Ovary (tissue), 9 donors: ENCODE measurements around the gene KCTD13. TPM values are rescaled to one million over a fixed set of nuclear protein-coding genes. Genes with fewer than 3 reads are reported as not detected.

Experiments
- DNase-seq, 5 donors: peaks; one replicate each; pipeline ENCODE4 v3.0.0-alpha.2; 2019 to 2020
- H3K27ac ChIP-seq, 2 donors: fragments of 200-600 bp; one replicate each; pipeline versions ENCODE4 v1.5.1 to v1.8.0; 2019 to 2022
- H3K27me3 ChIP-seq: fragments of 200-600 bp; one replicate; pipeline ENCODE4 v1.8.0; 2022
- H3K36me3 ChIP-seq: fragments of 200-600 bp; sonication (generic); one replicate; pipeline ENCODE4 v1.5.1; 2019
- H3K4me1 ChIP-seq: one replicate; pipeline ENCODE4 v1.8.1; 2013; ENCODE audit warnings: mild to moderate bottlenecking, moderate library complexity; ENCODE audit not compliant: insufficient read depth
- H3K4me3 ChIP-seq: fragments of 200-600 bp; sonication (generic); one replicate; pipeline ENCODE4 v1.5.1; 2017
- H3K9me3 ChIP-seq, 2 donors: fragments of 200-600 bp in 1 of 2; sonication (generic) in 1 of 2; one replicate each; pipeline versions ENCODE4 v1.5.1 to v1.8.1; 2013 to 2019; ENCODE audit warnings: mild to moderate bottlenecking in 1 of 2, moderate library complexity in 1 of 2
- CTCF ChIP-seq, 3 donors: fragments of 450-650 bp in 2 of 3; fragments of 200-600 bp in 1 of 3; IDR thresholded peaks; one replicate each; pipeline versions ENCODE4 v1.5.1 to v1.8.0; 2016 to 2022; ENCODE audit warnings: antibody characterized with exemption in 3 of 3, mild to moderate bottlenecking in 1 of 3
- EP300 ChIP-seq: sonication (generic); formaldehyde crosslinking; IDR thresholded peaks from one replicate; pipeline ENCODE4 v1.6.1; 2017; ENCODE audit warnings: antibody characterized with exemption
- POLR2A ChIP-seq: fragments of 450-650 bp; IDR thresholded peaks from one replicate; pipeline ENCODE4 v1.6.1; 2017; ENCODE audit warnings: antibody characterized with exemption, mild to moderate bottlenecking, moderate library complexity
- WGBS, 3 donors: extraction: QIAGEN DNeasy Blood & Tissue Kit in 1 of 3; methylation state at CpG; one replicate each; pipeline versions ENCODE4 v1.1.5 to v1.1.7; 2013 to 2017; 5-methylcytosine and 5-hydroxymethylcytosine counted together
- intact Hi-C, 4 donors: fragments of 100-400 bp; cut with DNase I; formaldehyde crosslinking; loops; one replicate each; pipeline versions ENCODE4 v1.11.0 to v1.15.1; 2022 to 2023
- polyA plus RNA-seq, 2 donors: library from polyadenylated mRNA; stranded (reverse); fragments of 200-250 nt in 1 of 2; fragments of 350-450 nt in 1 of 2; fragmentation: Illumina TruSeq in 1 of 2; extraction: RNeasy Lipid Tissue Mini Kit (QIAGEN cat#74804) in 1 of 2; gene quantifications; one replicate each; pipeline ENCODE4 v1.2.3, GENCODE V29; 2013 to 2014
- total RNA-seq, 7 donors: library from RNA; depleted of rRNA in 2 of 7; stranded (reverse); fragments of >200 nt in 2 of 7; fragmentation: NEBNext Ultra II Directional in 3 of 7; extraction: Animal tissue kit (Norgen Biotek cat#: 25700) in 3 of 7; gene quantifications; one replicate each; pipeline versions ENCODE4 v1.1.0 to v1.2.4, GENCODE V29; 2016 to 2023
- donor health status: DM: no; HTN: no; CAD: no; lungs with moderate emphysema.
- donor health status: DM: no; HTN: no; CAD: no.
- donor health status: Bipolar disorder and iron deficiency.
- donor health status: DM: yes; HTN: yes; CAD: no.
- donor health status: DM: no; HTN: no; CAD: no.
- donor health status: DM: yes; HTN: yes; CAD: no.

KCTD13 gene
- total and polyA plus RNA-seq, 9 donors, result 7.0 to 36.8 (median 23.3) TPM

- Histone ChIP-seq H3K27me3 (no peaks in the 10 kb centered on the region), H3K4me3 (no peak overlapping the region), H3K27ac (no peak overlapping the region), H3K9me3 (no peaks in the 10 kb centered on the region), H3K4me1 (no peaks in the 10 kb centered on the region), H3K36me3 (no peaks in the 10 kb centered on the region)
- WGBS, 3 donors, result 68 to 80% (median 71%) methylated on average over 23 of the region's 23 CpGs
- intact Hi-C loops, result no loop called here
- no peak for DNase-seq
- TF ChIP-seq POLR2A (no peak), EP300 (no peak), CTCF (IDR thresholded peaks at IDR 0.05) (no peak)
These were observed 19.3 kb downstream of the KCTD13 start for GRCh38 chr16:29906520-29907244.

GRCh38 chr16:29905668-29906067 lies 20.4 kb downstream of the KCTD13 start:
- TF ChIP-seq CTCF (IDR thresholded peaks at IDR 0.05), result no peak
- TF ChIP-seq POLR2A, result no peak
- no peak for TF ChIP-seq EP300
- Histone ChIP-seq H3K9me3 (no peaks in the 10 kb centered on the region), H3K4me3 (no peak overlapping the region), H3K27me3 (no peaks in the 10 kb centered on the region), H3K36me3 (no peaks in the 10 kb centered on the region), H3K27ac (no peak overlapping the region), H3K4me1 (peaks cover under 1% of the 10 kb centered on the region)
- DNase-seq, result no peak
- intact Hi-C loops, result no loop called here
- 74 to 79% (median 76%) methylated on average over 13 of the region's 13 CpGs for WGBS, 3 donors

- intact Hi-C loops, result no loop called here
- H3K36me3 ChIP-seq, result no peaks in the 10 kb centered on the region
- no peak for DNase-seq
- peaks cover 3% of the 10 kb centered on the region for H3K4me1 ChIP-seq
- no peak overlapping the region for H3K4me3 ChIP-seq
- H3K27me3 ChIP-seq, result no peaks in the 10 kb centered on the region
- H3K9me3 ChIP-seq, result no peaks in the 10 kb centered on the region
- WGBS, 3 donors, result 67 to 91% (median 71%) methylated on average over 7 of the region's 7 CpGs
- H3K27ac ChIP-seq, result no peak overlapping the region
- TF ChIP-seq POLR2A, result no peak
- TF ChIP-seq EP300, result no peak
- TF ChIP-seq CTCF (IDR thresholded peaks at IDR 0.05), result no peak
These were observed 21.1 kb downstream of the KCTD13 start for GRCh38 chr16:29904947-29905346.

GRCh38 chr16:29903590-29903989 lies 22.4 kb downstream of the KCTD13 start:
- no peak for DNase-seq
- Histone ChIP-seq H3K4me3 (no peak overlapping the region), H3K27ac (no peak overlapping the region), H3K36me3 (no peaks in the 10 kb centered on the region), H3K9me3 (no peaks in the 10 kb centered on the region), H3K27me3 (no peaks in the 10 kb centered on the region), H3K4me1 (peaks cover 3% of the 10 kb centered on the region)
- 78 to 85% (median 80%) methylated on average over 4 of the region's 4 CpGs for WGBS, 3 donors
- intact Hi-C loops, result no loop called here
- no peak for TF ChIP-seq EP300
- TF ChIP-seq CTCF (IDR thresholded peaks at IDR 0.05), result no peak
- no peak for TF ChIP-seq POLR2A
